EH (cell line): ENCODE measurements around the gene HNRNPA2B1.
"Not testable (repeated sequence)": the region's sequence is repeated elsewhere in the genome, so short reads cannot be mapped to it uniquely, and the experiment has no call there.

Experiments
- DNase-seq: peaks from one replicate; pipeline ENCODE4 v3.0.0-alpha.2; 2015; ENCODE audit warnings: low read depth

Gene HNRNPA2B1

GRCh38 chr7:26198133-26198780, 2.3 kb downstream of the HNRNPA2B1 start:
- DNase-seq = peak; percentile 48

DNA sequence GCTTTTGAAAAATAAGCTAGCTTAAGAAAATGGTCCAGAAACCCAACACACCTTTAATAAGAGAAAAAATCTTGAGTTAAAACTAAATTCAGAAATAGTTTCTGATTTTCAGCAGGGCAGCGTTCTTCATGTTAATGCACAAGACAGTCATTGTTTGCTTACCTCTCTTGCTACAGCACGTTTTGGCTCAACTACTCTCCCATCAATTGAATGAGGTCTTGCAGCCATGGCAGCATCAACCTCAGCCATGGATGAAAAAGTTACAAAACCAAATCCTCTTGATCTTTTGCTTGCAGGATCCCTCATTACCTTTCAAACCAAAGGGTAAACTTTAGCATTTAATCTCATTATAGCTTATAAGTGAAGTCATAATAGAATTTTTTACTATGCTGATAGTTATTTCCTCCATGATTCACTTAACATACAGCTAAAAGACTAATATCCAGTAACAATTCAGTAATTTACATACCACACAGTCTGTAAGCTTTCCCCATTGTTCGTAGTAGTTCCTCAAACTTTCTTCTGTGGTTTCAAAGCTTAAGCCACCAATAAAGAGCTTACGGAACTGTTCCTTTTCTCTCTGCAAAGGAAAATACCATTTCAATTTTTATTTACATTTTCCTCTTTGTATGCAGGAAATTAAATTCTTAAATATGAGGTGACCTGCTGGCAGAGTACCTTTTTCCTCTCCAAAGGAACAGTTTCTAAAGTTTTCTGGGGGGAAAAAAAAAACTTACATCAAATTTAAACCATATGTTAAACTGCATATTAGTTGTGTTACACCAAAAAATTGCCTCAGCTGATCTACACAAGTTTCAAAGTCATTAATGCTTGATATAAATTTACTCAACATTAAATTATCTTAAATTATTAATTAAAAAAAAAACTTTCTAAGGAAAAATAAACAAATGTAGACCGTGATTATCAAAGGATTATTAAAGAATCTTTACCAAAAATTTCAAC, 3.1 kb downstream of the HNRNPA2B1 start:
- DNase-seq = peak; percentile 47

- no peak for DNase-seq
Observed at GRCh38 chr7:26195867-26196657, 4.5 kb downstream of the HNRNPA2B1 start.

GRCh38 chr7:26195182-26195581, 5.4 kb downstream of the HNRNPA2B1 start:
- no peak for DNase-seq

- DNase-seq = not testable (repeated sequence)
Observed at GRCh38 chr7:26194764-26195163, 5.8 kb downstream of the HNRNPA2B1 start.

- peak; percentile 44 for DNase-seq
Observed at GRCh38 chr7:26193432-26194207, 6.9 kb downstream of the HNRNPA2B1 start.

DNA sequence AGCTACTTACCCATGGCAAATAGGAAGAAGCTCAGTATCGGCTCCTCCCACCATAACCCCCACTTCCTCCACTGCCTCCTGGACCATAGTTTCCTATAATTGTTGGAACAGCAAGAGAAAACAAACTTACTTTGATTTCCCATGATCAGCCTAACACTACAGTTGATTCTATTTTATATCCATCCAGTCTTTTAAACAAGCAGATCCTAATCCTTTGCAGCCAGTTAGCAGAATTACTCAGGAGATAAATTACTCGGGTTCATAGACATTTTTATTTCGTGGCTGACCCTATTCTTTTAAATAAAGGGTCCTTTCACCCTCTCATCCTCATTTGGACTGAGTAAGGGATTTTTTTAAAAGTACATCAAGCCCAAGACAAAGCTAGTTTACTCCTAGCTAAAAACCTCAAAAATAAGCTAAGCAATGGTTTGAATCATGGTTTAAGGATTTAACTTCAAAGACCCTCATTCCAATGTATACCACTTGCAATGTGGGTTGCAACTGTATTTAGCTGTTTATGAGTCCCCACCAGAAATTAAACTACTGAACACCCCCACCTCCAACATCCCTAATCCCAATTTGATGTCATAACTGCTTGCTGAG, 8.0 kb downstream of the HNRNPA2B1 start:
- no peak for DNase-seq

DNA sequence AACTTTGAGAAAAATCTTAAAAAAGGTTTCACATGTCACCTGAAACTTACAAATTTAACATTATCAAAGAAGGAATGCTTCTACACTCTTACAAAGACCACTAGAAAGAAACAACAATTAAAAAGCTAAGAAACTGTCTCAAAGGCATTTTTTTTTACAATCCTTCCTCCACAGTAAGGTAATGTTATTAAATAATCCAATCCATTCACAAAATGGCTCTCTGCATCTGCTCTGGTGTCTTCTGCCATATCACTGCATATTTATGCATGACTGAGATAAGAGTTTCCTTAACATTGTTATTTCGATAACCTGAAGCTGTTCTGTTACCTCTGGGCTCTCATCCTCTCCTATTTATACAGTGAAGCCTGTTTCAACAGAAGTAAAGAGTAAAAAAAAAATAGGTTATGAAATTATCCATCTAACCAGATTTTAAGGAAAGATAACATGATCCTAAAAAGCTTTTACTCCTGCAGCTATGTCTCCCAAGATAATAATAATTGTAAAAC, 8.5 kb downstream of the HNRNPA2B1 start:
- DNase-seq = no peak

- no peak for DNase-seq
Observed at GRCh38 chr7:26191233-26191973, 9.1 kb downstream of the HNRNPA2B1 start.

DNA sequence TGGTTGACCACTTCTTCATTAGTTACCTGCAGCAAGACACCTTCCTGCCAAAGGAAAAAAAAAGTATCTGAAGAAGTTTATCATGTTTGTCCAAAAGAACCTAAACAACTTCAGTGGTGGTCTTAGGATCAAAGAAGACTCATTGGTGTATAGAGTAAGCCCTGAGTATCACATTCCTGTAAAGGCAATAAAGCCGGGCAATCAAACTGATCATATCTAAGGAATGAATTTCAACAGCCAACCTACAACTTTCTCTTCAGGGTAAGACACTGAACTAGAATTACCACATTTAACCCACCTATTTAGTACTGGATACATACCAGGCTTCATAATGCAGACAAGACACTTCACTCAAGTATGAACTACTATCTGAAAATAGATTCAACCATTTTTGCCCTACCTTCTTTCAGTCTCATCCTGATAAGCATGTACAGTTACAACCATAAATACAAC, 10.1 kb downstream of the HNRNPA2B1 start:
- no peak for DNase-seq

DNA sequence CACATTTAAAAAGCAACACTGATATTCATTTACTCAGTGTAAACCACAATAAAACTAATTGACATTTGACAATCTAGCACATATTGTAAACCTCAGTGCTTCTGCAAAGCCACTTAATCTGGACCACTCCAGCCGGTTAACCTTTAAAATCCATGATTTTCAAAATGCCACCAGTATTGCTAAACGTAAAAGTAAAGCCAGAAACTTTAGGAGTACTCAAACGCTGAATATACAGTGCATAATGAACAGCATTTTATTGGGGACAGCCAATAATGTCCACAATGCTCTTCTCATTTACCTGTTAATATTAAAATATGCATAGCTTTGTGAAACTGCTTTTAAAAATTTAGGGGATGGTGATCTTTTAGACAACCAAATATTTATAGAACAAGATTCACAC, 10.8 kb downstream of the HNRNPA2B1 start:
- DNase-seq = no peak

DNA sequence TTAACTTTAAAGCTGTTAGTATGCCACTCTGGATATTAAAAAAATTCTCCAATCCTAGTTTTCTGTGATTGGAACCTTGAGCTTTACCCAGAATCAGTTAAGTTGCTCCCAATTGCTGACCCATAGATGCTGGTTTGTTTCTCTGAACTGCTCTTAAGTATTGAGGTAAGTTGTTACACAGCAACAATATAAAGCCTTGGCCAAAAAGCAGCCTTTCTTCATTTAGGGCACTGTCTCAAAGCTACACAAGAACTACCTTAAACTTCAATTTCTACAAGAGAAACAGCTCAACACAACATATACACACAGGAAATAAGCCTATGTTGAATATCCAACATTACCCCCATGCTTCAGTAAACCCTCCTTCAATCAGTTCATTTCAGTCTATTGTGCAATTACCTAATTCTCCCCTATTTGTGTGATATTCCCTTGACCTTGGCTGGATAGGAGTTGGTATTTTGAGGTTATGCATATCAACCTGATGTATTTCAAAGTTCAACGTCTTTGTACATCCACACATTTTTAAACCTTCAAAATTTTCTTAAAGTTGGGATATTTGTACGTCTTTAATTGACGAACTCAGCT, 11.5 kb downstream of the HNRNPA2B1 start:
- no peak for DNase-seq

GRCh38 chr7:26188206-26188956, 12.2 kb downstream of the HNRNPA2B1 start:
- DNase-seq = no peak

DNA sequence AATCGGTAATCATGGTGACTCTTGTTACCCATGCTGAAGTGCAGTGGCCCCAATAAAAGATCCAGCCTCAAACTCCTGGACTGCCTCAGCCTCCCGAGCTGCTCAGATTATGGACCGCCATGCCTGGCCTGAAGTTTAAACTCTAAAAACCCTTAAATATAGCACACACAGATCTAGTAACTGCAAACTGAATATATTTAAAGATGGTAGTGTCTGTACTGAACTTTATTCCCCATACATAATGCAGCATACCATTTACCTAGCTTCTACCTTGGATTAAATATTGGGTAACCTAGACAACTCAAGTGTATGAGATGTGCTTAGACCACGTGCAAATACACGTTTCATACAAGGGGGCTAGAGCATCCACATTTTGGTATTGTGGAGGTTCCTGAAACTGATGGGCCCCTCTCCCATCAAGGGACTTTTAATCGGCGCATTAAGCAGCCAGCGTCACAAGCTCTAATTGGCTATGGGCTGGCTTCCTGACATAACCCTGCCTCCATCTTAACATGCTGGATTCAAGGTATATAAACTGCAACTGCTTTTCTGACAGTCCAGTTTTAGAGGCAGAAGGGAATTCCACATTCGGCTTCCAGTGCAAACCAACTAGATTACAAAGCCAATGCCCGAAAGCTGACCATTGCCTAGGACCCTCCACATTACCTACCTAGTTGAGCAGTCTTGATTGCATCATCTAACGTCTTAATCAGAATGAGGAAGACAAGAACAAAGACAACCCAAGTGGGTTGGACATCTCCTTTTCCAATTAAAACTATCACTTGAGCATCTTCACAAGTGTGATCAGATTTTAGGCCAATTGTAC, 13.0 kb downstream of the HNRNPA2B1 start:
- no peak for DNase-seq

DNA sequence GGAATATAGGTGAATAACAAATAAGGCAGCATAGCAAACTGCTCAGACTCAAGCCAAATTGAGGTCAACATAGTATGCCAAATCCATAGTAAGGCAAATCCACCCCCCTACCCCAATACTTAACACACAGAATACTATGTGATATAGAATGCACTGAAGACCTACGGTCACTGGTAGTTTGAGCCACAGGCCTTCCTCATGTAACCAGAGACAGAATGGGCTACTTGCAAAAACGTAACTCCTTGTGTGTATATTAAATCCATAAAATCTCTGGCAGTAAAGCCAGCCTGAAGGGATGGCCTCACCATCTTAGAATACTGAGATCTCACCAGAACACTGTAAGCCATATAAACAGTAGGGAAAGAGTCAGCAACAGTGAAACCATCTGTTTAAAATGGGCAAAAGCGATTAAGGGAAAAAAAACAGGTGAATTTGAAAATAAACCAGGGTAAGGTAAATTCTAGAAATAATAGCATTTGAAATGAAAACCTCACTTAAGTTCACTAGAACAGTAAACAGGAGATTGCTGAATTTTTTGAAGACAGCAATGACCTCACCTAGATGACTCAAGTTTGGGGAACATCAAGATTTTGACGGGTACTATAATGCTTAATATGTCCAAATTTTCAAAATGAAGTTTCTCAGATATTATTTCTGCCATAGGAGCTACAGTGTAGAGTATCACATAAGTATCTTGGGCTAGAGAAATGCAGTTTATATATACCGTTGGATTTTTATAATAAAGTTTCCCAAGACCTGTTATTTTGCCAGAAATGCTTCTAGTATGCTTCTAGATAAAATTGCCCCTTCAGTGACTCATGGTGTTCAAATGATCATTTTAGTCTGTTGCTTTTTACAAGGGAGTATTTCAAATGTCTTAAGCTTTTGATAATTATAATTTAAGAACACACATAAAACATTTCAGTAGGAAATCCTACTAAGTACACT, 13.9 kb downstream of the HNRNPA2B1 start:
- no peak for DNase-seq

- no peak for DNase-seq
Observed at GRCh38 chr7:26185844-26186180, 14.7 kb downstream of the HNRNPA2B1 start.
